HepG2 (cell line): Measurements from ENCODE around the gene SLC5A8. TPM values are rescaled to one million over a fixed set of nuclear protein-coding genes. Genes with fewer than 3 reads are reported as not detected.

Source experiments
- ATAC-seq: fragments of 200-7000 bp; cut with Tn5 transposase; 3 replicates; pipeline ENCODE4 v1.9.1; 2020; ENCODE audit warnings: mild to moderate bottlenecking, moderate library complexity
- BruUV-seq: library from RNA; stranded (reverse); fragments of 400-500 nt; replicated peaks from 2 replicates; lab custom pipeline; 2021; lab: Mats Ljungman, UMichigan
- CTCF ChIA-PET: fragments of 300-600 bp; formaldehyde crosslinking; extraction: SDS; loops from one replicate; lab custom pipeline; 2021; ENCODE audit warnings: low total read pairs, inconsistent platforms, low intra/inter-chr PET ratio; lab: Yijun Ruan, JAX
- POLR2A ChIA-PET: fragments of 350-600 bp; sonication (Branson Sonifier 250); formaldehyde crosslinking; loops from one replicate; lab custom pipeline; 2020; ENCODE audit warnings: antibody characterized with exemption, inconsistent platforms; lab: Yijun Ruan, JAX
- DNase-seq: peaks from one replicate; pipeline ENCODE4 v3.0.0-alpha.2; 2015; ENCODE audit warnings: low spot score
- FAIRE-seq: peaks from 3 replicates; lab custom pipeline; 2011; peaks lifted over from hg19 to GRCh38; lab: Jason Lieb, UNC
- H2AFZ ChIP-seq: one replicate; pipeline ENCODE4 v1.6.1; 2011; ENCODE audit warnings: low read length, inconsistent platforms
- H3K27ac ChIP-seq: fragments of 300-600 bp; 3 replicates; pipeline ENCODE4 v1.8.0; 2011; ENCODE audit warnings: mixed run types, mild to moderate bottlenecking, mixed read lengths, low read length, inconsistent platforms; ENCODE audit not compliant: insufficient read depth; ENCODE audit errors: extremely low read length
- H3K27me3 ChIP-seq, 2 experiments: fragments of 200-600 bp in 1 of 2; 2 replicates in 1 of 2; 3 replicates in 1 of 2; pipeline versions ENCODE4 v1.6.0 to v1.8.0; 2011; ENCODE audit warnings: low read length in 2 of 2, mild to moderate bottlenecking in 2 of 2, moderate library complexity in 2 of 2, inconsistent platforms in 1 of 2; ENCODE audit not compliant: insufficient read depth in 2 of 2, control insufficient read depth in 1 of 2
- H3K36me3 ChIP-seq, 2 experiments: fragments of 200-600 bp in 1 of 2; replicated peaks in 1 of 2; 2 replicates in 1 of 2; 3 replicates in 1 of 2; pipeline versions ENCODE4 v1.5.1 to v1.8.0; 2011; ENCODE audit warnings: low read length in 2 of 2, inconsistent platforms in 1 of 2; ENCODE audit not compliant: insufficient read depth in 2 of 2, control insufficient read depth in 1 of 2
- H3K4me1 ChIP-seq: 2 replicates; pipeline ENCODE4 v1.5.1; 2012; ENCODE audit warnings: low read length, inconsistent platforms; ENCODE audit not compliant: insufficient read depth
- H3K4me2 ChIP-seq: 2 replicates; pipeline ENCODE4 v1.6.0; 2011; ENCODE audit warnings: low read depth, low read length, inconsistent platforms
- H3K4me3 ChIP-seq, 3 experiments: fragments of 200-600 bp in 1 of 3; sonication (generic), shearing (Covaris generic) in 1 of 3; replicated peaks in 1 of 3; 2 replicates each; pipeline ENCODE4 v1.5.1; 2011 to 2016; ENCODE audit warnings: low read length in 3 of 3, inconsistent platforms in 2 of 3, low read depth in 2 of 3, mild to moderate bottlenecking in 2 of 3, control low read depth in 1 of 3, mixed read lengths in 1 of 3; ENCODE audit not compliant: insufficient read depth in 1 of 3
- H3K79me2 ChIP-seq: one replicate; pipeline ENCODE4 v1.6.1; 2011; ENCODE audit warnings: low read length, inconsistent platforms; ENCODE audit not compliant: insufficient read depth
- H3K9ac ChIP-seq: 2 replicates; pipeline ENCODE4 v1.6.0; 2011; ENCODE audit warnings: mild to moderate bottlenecking, low read depth, low read length, inconsistent platforms; ENCODE audit not compliant: insufficient read depth
- H3K9me3 ChIP-seq: 2 replicates; pipeline ENCODE4 v1.5.1; 2012; ENCODE audit warnings: mild to moderate bottlenecking, low read length
- H4K20me1 ChIP-seq: 2 replicates; pipeline ENCODE4 v1.6.0; 2011; ENCODE audit warnings: inconsistent platforms, mild to moderate bottlenecking, low read length, moderate library complexity; ENCODE audit not compliant: insufficient read depth
- CEBPB ChIP-seq: IDR thresholded peaks from 2 replicates; pipeline ENCODE4 v1.6.1; 2011; ENCODE audit warnings: low read depth, low read length, improper control_type of control experiment, borderline replicate concordance
- CHD2 ChIP-seq: IDR thresholded peaks from 2 replicates; pipeline ENCODE4 v1.6.1; 2011; ENCODE audit warnings: low read depth, low read length, improper control_type of control experiment
- EP300 ChIP-seq, 3 experiments: sonication (generic) in 1 of 3; formaldehyde crosslinking in 1 of 3; IDR thresholded peaks; 2 replicates each; pipeline versions ENCODE4 v1.5.1 to v1.6.1; 2011 to 2020; ENCODE audit warnings: low read depth in 2 of 3, low read length in 2 of 3, borderline replicate concordance in 1 of 3, improper control_type of control experiment in 1 of 3, mild to moderate bottlenecking in 1 of 3, missing genetic modification reagents in 1 of 3, moderate library complexity in 1 of 3
- GTF2F1 ChIP-seq: fragments of 150-350 bp; IDR thresholded peaks from 2 replicates; pipeline ENCODE4 v1.6.1; 2014; ENCODE audit warnings: low read length
- ISL2 ChIP-seq: sonication (generic); formaldehyde crosslinking; IDR thresholded peaks from 2 replicates; pipeline ENCODE4 v1.5.0; 2020; ENCODE audit warnings: missing genetic modification reagents
- KDM3A ChIP-seq: IDR thresholded peaks from 2 replicates; pipeline ENCODE4 v1.6.1; 2018; ENCODE audit warnings: low read depth, missing compliant biosample characterization
- KLF6 ChIP-seq: IDR thresholded peaks from 2 replicates; pipeline ENCODE4 v1.8.0; 2016; ENCODE audit warnings: missing biosample characterization, missing genetic modification reagents
- MAZ ChIP-seq, 2 experiments: sonication (generic) in 1 of 2; formaldehyde crosslinking in 1 of 2; IDR thresholded peaks; 2 replicates each; pipeline versions ENCODE4 v1.5.0 to v1.6.1; 2012 to 2020; ENCODE audit warnings: low read depth in 2 of 2, mild to moderate bottlenecking in 2 of 2, borderline replicate concordance in 1 of 2, improper control_type of control experiment in 1 of 2, low read length in 1 of 2, missing genetic modification reagents in 1 of 2, moderate library complexity in 1 of 2
- NCOR1 ChIP-seq: fragments of 200-600 bp; sonication (generic); IDR thresholded peaks from 2 replicates; pipeline ENCODE4 v1.7.0; 2017; ENCODE audit warnings: antibody characterized with exemption, low read length, borderline replicate concordance
- NFKBIZ ChIP-seq: IDR thresholded peaks from 2 replicates; pipeline ENCODE4 v1.6.1; 2018; ENCODE audit warnings: missing genetic modification reagents, missing compliant biosample characterization
- SOX5 ChIP-seq: IDR thresholded peaks from 2 replicates; pipeline ENCODE4 v1.6.1; 2016; ENCODE audit warnings: borderline replicate concordance
- ZFAT ChIP-seq: sonication (generic); formaldehyde crosslinking; conservative IDR thresholded peaks from 2 replicates; pipeline ENCODE4 v1.8.1; 2023; ENCODE audit warnings: missing genetic modification reagents, inconsistent platforms
- ZFP1 ChIP-seq: IDR thresholded peaks from 2 replicates; pipeline ENCODE4 v1.6.1; 2016
- ZNF383 ChIP-seq: sonication (generic); formaldehyde crosslinking; IDR thresholded peaks from 2 replicates; pipeline ENCODE4 v1.4.0; 2020; ENCODE audit warnings: missing genetic modification reagents, mild to moderate bottlenecking, borderline replicate concordance
- ZNF790 ChIP-seq: sonication (generic); formaldehyde crosslinking; IDR thresholded peaks from 2 replicates; pipeline ENCODE4 v1.8.0; 2022; ENCODE audit warnings: missing genetic modification reagents, mild to moderate bottlenecking, borderline replicate concordance
- WGBS: methylation state at CpG from one replicate; pipeline ENCODE4 v1.1.6; 2017; ENCODE audit warnings: low lambda C conversion rate; 5-methylcytosine and 5-hydroxymethylcytosine counted together
- in situ Hi-C: cut with HindIII; loops from 2 replicates; pipeline ENCODE4 v1.10.0; 2017; ENCODE audit warnings: low pct_unique_long_range_greater_than_20kb; ENCODE audit not compliant: extremely low pct_ligation_motif_present
- intact Hi-C: fragments of 100-400 bp; cut with micrococcal nuclease; formaldehyde crosslinking; loops from one replicate; pipeline ENCODE4 v1.10.0; 2022; ENCODE audit not compliant: unreplicated experiment
- polyA plus RNA-seq, 8 experiments: library from polyadenylated mRNA; depleted of rRNA in 3 of 8; stranded (reverse) in 7 of 8; unstranded in 1 of 8; fragments of >200 nt; fragmentation: Illumina TruSeq in 4 of 8; extraction: Trizol in 4 of 8; gene quantifications; 2 replicates each; pipeline versions ENCODE4 v1.2.1 to v1.2.3, GENCODE V29; 2011 to 2016; ENCODE audit warnings: low read depth in 4 of 8, missing spikeins in 1 of 8, mixed read lengths in 1 of 8; ENCODE audit not compliant: insufficient read depth in 1 of 8
- total RNA-seq, 5 experiments: library from RNA; depleted of rRNA; stranded (reverse); fragments of >200 nt; fragmentation: Illumina TruSeq; extraction: Trizol; gene quantifications; 2 replicates each; pipeline ENCODE4 v1.2.3, GENCODE V29; 2016; ENCODE audit warnings: low read depth in 1 of 5
- TF ChIP-seq, protein P1 (sequence below): sonication (generic); formaldehyde crosslinking; IDR thresholded peaks from 2 replicates; pipeline ENCODE4 v1.4.0; 2020; ENCODE audit warnings: missing genetic modification reagents, low read depth, mild to moderate bottlenecking, borderline replicate concordance
- TF ChIP-seq, protein P2 (sequence below): sonication (generic); formaldehyde crosslinking; IDR thresholded peaks from 2 replicates; pipeline ENCODE4 v1.4.0; 2020; ENCODE audit warnings: mild to moderate bottlenecking, missing genetic modification reagents
- TF ChIP-seq, protein P3 (sequence below): IDR thresholded peaks from 2 replicates; pipeline ENCODE4 v1.6.1; 2018; ENCODE audit warnings: missing genetic modification reagents

The SLC5A8 gene
- total and polyA plus RNA-seq, 2 of the 13 experiments (the other 11 are each of a cell fraction or from before 2014, with no cell fraction given), result not detected

DNA sequence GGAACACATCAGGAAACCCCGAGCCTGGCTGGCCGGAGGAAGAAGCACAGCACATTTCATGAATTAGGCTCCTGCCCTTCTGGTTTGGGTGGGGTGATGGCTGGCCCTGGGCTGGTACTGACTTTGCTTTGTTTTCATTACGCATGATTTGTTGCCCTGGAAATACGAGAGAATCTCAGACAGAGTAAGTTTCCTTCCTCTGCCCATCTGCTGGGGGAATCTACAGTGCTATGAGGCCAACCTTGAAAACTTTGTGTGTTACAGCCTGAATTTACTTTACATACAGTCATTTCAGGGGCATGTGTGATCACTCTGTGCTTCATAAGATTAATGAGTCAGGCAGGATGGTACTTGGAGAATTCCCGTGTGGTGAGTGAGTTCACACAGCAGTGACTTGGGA lies 20.5 kb upstream of the SLC5A8 start:
- ChIA-PET POLR2A (no interaction called here), CTCF (no interaction called here)
- H3K4me3 ChIP-seq, result no peak overlapping the region
- H3K27me3 ChIP-seq, result peaks cover 2 to 13% of the 10 kb centered on the region in 2 experiments; a peak in 2 of 5 replicates
- TF ChIP-seq KLF6 (CRISPR knock-in tag), result no peak
- TF ChIP-seq ZNF383 (CRISPR knock-in tag), result no peak
- H4K20me1 ChIP-seq, result no peaks in the 10 kb centered on the region
- no peaks in the 10 kb centered on the region for H3K4me1 ChIP-seq
- H3K27ac ChIP-seq, result no peak overlapping the region
- no peak for FAIRE-seq
- H3K4me2 ChIP-seq, result no peak overlapping the region
- DNase-seq, result no peak
- H2AFZ ChIP-seq, result no peak overlapping the region
- H3K9ac ChIP-seq, result no peak overlapping the region
- no TSS peak for BruUV-seq
- 6% methylated on average over 5 of the region's 5 CpGs for WGBS
- intact Hi-C loops (no loop called here), in situ Hi-C loops (no loop called here)
- no peaks in the 10 kb centered on the region for H3K79me2 ChIP-seq
- ATAC-seq, result no peak
- H3K36me3 ChIP-seq, result no peaks in the 10 kb centered on the region
- H3K9me3 ChIP-seq, result no peaks in the 10 kb centered on the region

DNA sequence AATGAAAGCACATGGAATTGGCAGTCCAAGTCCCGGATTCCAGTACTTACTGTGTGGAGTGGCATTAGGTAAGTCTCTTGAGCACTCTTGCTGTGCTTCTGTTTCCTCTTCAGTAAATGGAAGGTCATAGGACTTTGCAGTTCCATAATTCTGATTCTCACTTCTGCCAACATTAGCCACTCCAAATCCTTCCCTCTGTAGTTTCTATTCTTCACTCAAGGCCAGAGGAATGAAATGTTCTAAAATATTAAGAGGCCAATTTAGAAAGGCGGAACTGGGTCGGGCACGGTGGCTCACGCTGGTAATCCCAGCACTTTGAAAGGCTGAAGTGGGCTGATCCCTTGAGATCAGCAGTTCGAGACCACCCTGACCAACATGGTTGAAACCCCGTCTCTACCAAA lies 19.8 kb upstream of the SLC5A8 start:
- no peak for FAIRE-seq
- Histone ChIP-seq H3K27ac (no peak overlapping the region), H3K79me2 (no peaks in the 10 kb centered on the region), H3K9ac (no peak overlapping the region), H3K27me3 (peaks cover 2 to 13% of the 10 kb centered on the region in 2 experiments; a peak in 2 of 5 replicates), H3K36me3 (no peaks in the 10 kb centered on the region), H3K4me3 (no peak overlapping the region), H2AFZ (no peak overlapping the region), H4K20me1 (no peaks in the 10 kb centered on the region), H3K4me1 (no peaks in the 10 kb centered on the region), H3K4me2 (no peak overlapping the region), H3K9me3 (no peaks in the 10 kb centered on the region)
- ChIA-PET POLR2A (no interaction called here), CTCF (no interaction called here)
- DNase-seq, result no peak
- no TSS peak for BruUV-seq
- whole genome bisulfite sequencing, result 11% methylated on average over 7 of the region's 7 CpGs
- intact Hi-C loops, result no loop called here
- in situ Hi-C loops, result no loop called here
- no peak for ATAC-seq
- TF ChIP-seq, protein P1, sequence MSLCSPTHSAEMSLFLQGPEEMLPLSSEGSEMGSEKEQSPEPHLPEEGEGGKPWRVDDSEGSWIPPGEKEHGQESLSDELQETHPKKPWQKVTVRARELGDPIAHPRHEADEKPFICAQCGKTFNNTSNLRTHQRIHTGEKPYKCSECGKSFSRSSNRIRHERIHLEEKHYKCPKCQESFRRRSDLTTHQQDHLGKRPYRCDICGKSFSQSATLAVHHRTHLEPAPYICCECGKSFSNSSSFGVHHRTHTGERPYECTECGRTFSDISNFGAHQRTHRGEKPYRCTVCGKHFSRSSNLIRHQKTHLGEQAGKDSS (CRISPR knock-in tag), result no peak
- TF ChIP-seq MAZ (IDR thresholded peaks at IDR 0.05; ENCODE audit: borderline replicate concordance, low read depth, low read length) (no peak), MAZ (CRISPR knock-in tag; IDR thresholded peaks at IDR 0.05; ENCODE audit: low read depth) (no peak), KDM3A (CRISPR knock-in tag) (no peak), NFKBIZ (CRISPR knock-in tag) (no peak), EP300 (IDR thresholded peaks at IDR 0.05; ENCODE audit: low read depth in 2 of 2, low read length in 2 of 2) (no peak), EP300 (CRISPR knock-in tag; IDR thresholded peaks at IDR 0.05; ENCODE audit: borderline replicate concordance) (no peak), ISL2 (no peak), ZNF790 (CRISPR knock-in tag) (no peak), ZFP1 (CRISPR knock-in tag) (no peak), GTF2F1 (no peak), CEBPB (no peak), NCOR1 (no peak), SOX5 (CRISPR knock-in tag) (no peak), CHD2 (no peak), ZFAT (no peak)
- TF ChIP-seq, protein P2, sequence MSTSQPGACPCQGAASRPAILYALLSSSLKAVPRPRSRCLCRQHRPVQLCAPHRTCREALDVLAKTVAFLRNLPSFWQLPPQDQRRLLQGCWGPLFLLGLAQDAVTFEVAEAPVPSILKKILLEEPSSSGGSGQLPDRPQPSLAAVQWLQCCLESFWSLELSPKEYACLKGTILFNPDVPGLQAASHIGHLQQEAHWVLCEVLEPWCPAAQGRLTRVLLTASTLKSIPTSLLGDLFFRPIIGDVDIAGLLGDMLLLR (CRISPR knock-in tag), result no peak
- TF ChIP-seq, protein P3, sequence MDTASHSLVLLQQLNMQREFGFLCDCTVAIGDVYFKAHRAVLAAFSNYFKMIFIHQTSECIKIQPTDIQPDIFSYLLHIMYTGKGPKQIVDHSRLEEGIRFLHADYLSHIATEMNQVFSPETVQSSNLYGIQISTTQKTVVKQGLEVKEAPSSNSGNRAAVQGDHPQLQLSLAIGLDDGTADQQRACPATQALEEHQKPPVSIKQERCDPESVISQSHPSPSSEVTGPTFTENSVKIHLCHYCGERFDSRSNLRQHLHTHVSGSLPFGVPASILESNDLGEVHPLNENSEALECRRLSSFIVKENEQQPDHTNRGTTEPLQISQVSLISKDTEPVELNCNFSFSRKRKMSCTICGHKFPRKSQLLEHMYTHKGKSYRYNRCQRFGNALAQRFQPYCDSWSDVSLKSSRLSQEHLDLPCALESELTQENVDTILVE (CRISPR knock-in tag), result no peak
